Stimulated activated CD4-positive, alpha-beta T cell treated with anti-CD3 and anti-CD28 coated beads, Interleukin-2, amount 100 ng/mL, for 24 hours (primary cell): ENCODE measurements around the gene MADCAM1.

Experiments
- DNase-seq, 2 donors: peaks; one replicate each; pipeline ENCODE4 v3.0.0-alpha.2; 2020

MADCAM1 gene

DNA sequence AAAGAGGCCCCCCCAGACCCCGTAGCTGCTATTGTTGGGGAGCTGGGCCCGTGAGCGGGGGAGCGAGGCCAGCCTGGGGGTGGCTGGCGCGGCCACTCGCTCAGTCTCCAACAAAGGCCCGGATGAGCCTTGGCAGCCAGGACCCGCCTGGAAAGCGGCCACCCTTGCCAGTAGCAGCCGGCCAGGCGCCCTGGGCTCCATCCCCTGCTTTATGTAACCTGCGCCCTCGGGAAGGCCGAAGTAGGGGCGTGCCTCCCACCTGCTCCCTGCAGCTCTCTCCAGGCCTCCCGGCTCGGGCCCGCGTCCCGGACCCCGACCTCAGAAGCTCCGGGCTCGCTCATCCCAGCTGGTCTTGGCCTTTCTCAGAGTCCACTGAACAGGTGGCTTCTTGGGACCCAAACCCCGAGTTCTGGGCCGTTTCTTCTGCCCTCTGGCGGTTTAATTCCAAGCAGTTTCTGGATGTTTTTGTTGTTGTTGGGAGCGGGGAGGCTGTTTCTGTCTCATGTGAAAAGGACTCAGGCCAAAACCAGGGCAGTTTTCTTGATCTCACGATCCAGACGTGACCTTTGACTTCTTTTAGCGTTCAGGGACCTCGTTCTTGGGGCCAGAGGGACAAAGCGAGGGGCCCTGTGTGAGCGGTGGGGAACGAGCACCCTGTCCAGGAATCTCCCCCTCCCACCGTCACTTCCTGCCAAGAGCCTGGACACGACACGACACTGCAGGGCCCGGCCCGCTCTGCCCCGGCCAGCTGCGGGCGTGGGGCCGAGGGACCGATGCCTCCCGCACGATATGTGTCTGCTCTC lies 36.5 kb downstream of the MADCAM1 start:
- DNase-seq: peak in 1 of 2 donors; percentile 47

GRCh38 chr19:533364-534058 lies 37.2 kb downstream of the MADCAM1 start:
- no peak for DNase-seq

DNA sequence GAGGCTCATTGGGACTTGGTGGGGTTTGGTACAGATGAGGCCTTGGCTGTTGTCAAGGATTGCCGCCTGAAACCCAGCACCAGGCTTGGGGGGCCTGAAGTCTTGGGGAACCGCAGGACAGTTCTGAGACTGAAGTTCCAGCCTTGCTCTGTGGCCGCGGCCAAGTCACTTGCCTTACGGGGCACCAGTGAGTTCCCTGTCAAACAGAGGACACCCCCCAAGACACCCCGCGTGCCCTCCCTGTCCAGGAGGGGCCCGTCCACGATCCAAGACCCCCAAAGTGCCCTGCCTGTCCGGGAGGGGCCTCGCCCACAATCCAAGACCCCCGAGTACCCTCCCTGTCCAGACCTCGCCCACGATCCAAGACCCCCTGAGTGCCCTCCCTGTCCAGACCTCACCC lies 37.8 kb downstream of the MADCAM1 start:
- no peak for DNase-seq

DNA sequence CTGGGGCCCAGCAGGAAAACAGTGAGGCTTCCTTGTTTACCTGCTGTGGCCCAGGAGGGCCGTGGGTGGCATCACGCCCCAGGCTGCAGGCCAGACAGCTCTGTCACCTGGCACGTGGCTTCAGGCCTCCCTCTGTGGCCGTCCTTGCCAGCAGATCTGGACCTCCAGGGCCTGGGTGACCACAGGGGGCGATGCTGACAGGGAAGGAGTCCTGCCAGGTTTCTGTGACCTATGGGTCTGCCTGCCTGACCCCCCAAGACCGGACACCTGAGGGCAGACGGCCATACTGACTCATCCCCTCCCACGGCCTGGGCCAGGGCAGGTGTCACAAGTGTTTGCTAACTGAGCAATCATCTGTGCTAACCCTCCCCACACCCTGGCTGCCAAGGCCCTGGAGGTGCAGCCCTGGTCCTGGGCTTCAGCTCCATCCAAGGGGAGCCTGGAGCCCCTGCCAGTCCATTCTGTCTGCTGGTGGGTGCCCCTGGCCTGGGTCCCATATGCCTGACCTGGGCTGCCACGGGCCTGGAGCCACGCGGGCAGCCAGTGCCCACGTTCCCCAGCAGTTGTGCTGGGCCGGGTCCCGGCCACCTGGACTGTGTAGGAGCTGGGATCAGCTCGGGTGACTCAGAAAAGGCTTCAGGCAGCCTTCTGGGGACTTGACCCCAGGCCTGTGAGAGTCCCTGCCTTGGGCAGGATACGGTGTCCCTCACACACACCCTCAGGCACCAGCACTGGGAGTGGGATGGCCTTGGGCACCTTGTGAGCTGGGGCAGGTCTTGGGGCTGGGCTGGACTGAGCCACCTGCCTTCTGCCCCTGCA lies 38.9 kb downstream of the MADCAM1 start:
- DNase-seq: no peak

GRCh38 chr19:536031-536880 lies 40.0 kb downstream of the MADCAM1 start:
- DNase-seq: no peak

DNA sequence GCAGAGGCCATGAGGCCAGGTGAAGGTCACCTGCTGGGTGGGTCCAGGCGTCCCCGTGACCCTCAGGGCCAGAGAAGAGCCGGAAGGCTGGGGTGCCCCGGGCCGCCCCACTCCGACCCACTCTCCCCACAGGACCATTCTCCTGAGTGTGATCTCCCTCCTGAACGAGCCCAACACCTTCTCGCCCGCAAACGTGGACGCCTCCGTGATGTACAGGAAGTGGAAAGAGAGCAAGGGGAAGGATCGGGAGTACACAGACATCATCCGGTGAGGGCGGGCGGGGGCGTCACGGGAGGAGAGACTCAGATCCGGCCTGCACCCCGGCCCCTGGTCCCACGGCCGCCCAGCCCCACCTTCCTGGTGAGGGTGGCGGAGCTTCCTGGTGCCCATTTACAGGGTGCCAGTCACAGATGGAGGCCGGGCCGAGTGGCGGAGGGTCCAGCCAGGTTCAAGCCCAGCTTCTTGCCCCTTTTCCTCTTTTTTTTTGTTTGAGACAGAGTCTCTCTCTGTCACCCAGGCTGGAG lies 40.7 kb downstream of the MADCAM1 start:
- DNase-seq: no peak

DNA sequence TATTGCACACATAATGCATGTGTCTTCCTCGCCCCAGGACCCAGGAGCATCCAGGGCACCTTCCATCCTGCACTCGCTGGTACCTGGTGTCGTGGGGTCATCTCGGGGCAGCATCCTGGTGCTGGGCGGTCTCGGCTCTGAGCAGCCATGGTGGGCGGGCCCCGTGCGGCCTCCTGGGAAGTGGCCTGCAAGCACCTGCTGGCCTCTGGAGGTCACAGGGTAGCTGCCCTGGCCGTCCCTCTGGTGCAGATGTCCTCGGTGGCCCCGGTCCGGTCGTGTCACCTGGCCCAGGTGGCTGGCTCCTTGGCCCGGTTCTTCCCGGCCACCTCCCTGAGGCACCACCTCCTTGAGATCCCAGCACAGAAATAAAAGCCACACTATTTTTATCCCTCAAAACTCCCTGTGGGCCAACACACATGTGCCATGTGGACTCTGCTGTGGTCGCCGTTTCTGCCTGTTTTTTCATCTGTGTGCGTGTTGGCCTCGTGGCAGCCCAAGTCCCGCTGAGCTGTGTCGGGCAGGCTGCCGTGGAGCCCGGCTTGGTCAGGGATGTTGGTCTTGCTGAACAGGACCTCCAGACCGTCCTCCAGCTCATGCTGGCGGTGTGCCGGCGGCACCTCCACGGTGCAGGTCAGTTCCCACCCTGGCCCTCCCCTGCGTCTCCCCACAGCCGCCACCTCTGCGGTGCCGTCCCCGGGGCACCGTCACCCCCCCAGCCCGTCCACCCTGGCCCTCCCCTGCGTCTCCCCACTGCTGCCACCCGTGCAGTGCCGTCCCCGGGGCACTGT lies 42.5 kb downstream of the MADCAM1 start:
- no peak for DNase-seq

- DNase-seq: no peak
Observed at GRCh38 chr19:539429-540030, 43.2 kb downstream of the MADCAM1 start.

GRCh38 chr19:540867-541637 lies 44.8 kb downstream of the MADCAM1 start:
- no peak for DNase-seq

GRCh38 chr19:541699-542098 lies 45.4 kb downstream of the MADCAM1 start:
- no peak for DNase-seq

DNA sequence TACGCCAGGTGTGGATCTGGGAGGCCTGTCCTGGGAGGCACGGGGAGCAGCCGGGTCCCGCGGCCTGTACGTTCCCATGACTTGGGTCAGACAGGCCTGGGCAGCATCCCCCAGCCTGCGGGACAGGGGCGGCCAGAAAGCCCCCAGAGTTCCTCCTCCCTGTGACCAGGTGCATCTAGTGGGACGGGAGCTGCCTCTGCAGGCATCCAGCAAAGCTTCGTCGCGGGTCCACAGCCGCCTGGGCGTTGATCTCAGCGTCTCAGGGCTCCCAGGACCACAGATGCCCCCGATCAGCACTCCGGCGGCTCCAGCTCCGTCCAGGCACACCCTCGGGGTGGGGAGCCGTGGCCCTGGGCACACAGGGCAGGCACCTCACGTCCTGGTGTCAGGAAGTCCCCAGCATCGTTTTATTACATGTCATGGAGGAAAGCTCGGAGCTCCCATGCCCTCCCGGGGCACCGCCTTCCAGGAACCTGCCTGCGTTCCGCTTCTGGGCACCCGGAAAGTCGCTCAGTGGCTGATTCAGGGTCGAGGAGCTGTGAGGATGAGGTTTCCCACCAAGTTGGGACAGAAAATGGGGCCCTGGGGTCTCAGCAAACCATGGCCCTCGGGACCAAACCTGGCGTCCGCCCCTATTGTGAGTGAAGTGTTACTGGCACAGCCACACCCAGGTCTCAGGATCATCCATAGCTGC lies 46.0 kb downstream of the MADCAM1 start:
- DNase-seq: no peak

- DNase-seq: peak; percentile 74 to 76
Observed at GRCh38 chr19:543910-544608, 47.8 kb downstream of the MADCAM1 start, which contains the start of gene GZMM. TSS of gene GZMM (plus strand) at chr19:544053. CDS start at chr19:544072, 19 bp downstream.

DNA sequence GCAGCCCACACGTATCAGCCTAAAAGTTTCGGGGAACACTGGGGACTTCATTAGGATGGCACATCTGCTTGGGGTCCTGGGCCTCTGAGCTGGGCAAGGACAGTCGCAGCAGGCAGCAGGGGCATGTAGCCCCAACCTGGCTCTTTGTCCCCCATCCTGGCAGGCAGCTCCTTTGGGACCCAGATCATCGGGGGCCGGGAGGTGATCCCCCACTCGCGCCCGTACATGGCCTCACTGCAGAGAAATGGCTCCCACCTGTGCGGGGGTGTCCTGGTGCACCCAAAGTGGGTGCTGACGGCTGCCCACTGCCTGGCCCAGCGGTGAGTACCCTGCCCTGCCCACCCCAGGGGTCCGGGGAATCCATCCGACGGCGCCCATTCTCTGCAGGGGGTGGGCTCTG lies 50.8 kb downstream of the MADCAM1 start:
- DNase-seq: no peak

DNA sequence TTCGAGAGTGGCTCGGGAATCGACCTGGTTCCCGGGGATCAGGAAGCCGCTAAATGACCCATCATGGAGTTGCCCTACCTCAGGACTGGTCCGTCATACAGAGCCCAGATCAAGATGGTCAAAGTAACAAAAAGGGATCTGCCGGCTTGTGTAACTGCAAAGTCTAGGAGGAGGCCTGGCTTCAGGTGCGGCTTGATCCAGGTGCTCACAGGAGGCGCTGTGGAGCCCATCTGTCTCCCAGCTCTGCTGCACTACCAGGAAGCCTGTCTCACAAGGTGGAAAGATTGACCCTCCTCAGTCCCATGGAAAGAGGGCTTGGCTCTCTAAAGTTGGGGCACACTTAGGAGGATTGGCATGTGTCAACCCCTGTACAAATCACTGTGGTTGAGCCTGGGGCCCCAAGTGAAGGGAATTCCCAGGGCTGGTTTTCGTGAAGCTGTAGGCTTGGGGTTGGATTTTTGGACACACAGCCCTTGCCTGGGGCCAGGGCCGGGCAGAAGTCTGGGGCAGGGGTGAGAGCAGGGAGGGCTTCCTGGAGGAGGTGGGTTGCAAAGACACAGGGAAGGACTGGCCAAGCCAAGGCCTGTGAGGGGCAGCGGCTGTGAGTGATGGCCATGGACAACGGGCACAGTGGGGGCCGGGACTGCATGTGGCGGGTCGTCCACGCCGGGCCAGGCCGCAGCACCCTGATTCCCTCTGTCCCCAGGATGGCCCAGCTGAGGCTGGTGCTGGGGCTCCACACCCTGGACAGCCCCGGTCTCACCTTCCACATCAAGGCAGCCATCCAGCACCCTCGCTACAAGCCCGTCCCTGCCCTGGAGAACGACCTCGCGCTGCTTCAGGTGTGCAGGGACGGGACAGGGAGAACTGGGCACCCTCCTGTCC lies 51.8 kb downstream of the MADCAM1 start:
- no peak for DNase-seq

GRCh38 chr19:548886-549830 lies 52.9 kb downstream of the MADCAM1 start:
- DNase-seq: no peak

DNA sequence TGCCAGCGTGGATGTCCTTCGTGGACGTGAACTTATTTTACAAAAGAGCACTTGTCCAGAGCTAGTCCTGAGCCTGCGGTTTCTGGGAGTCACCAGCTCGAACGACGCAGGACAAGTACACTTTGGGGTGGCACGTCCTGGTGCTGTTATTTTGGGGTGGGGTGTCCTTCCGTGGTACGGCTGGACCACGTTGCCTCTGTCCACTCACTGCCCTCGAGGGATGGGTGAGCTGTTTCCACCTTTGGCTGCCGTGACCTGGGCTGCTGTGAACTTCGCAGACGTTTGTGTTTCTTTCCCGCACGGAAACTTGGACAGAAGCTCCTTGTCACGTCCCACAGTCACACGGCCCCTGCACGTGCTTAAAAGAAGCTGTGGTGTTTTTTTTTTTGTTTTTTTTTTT lies 58.5 kb downstream of the MADCAM1 start:
- DNase-seq: no peak
